SK-N-MC (cell line): ENCODE data around the gene OR2A25.
"Not testable (repeated sequence)": the region's sequence is repeated elsewhere in the genome, so short reads cannot be mapped to it uniquely, and the experiment has no call there.

Experiments used
- DNase-seq: peaks from one replicate; pipeline ENCODE4 v3.0.0-alpha.2; 2011; ENCODE audit warnings: low read depth, low spot score
- H3K27ac ChIP-seq: fragments of 200-600 bp; sonication (generic); 2 replicates; pipeline ENCODE4 v1.5.1; 2016; ENCODE audit warnings: mixed run types
- H3K36me3 ChIP-seq: fragments of 200-600 bp; sonication (generic); 2 replicates; pipeline ENCODE4 v1.6.1; 2017; ENCODE audit warnings: antibody characterized with exemption, low read length, mixed read lengths; ENCODE audit not compliant: insufficient read depth
- H3K4me3 ChIP-seq: fragments of 200-600 bp; sonication (generic); 2 replicates; pipeline ENCODE4 v1.5.1; 2016
- H3K9ac ChIP-seq: fragments of 200-600 bp; sonication (generic); 2 replicates; pipeline ENCODE4 v1.8.0; 2017; ENCODE audit warnings: mixed run types, mixed read lengths; ENCODE audit not compliant: insufficient read length
- H3K9me3 ChIP-seq: fragments of 200-600 bp; sonication (generic); 2 replicates; pipeline ENCODE4 v1.6.1; 2017; ENCODE audit warnings: low read depth, mild to moderate bottlenecking, antibody characterized with exemption, low read length, moderate library complexity, mixed read lengths
- EZH2 ChIP-seq: fragments of 200-600 bp; sonication (generic); IDR thresholded peaks from one replicate; pipeline ENCODE4 v1.6.1; 2017; ENCODE audit warnings: antibody characterized with exemption
- FOXP2 ChIP-seq: optimal IDR thresholded peaks from 2 replicates; pipeline ENCODE3; 2011; ENCODE audit warnings: mild to moderate bottlenecking, moderate library complexity; ENCODE audit not compliant: insufficient read depth; ENCODE audit errors: extremely low read length, control extremely low read depth
- POLR2AphosphoS5 ChIP-seq: IDR thresholded peaks from 2 replicates; pipeline ENCODE4 v1.6.1; 2012; ENCODE audit warnings: mild to moderate bottlenecking, low read depth, low read length, borderline replicate concordance

The OR2A25 gene

DNA sequence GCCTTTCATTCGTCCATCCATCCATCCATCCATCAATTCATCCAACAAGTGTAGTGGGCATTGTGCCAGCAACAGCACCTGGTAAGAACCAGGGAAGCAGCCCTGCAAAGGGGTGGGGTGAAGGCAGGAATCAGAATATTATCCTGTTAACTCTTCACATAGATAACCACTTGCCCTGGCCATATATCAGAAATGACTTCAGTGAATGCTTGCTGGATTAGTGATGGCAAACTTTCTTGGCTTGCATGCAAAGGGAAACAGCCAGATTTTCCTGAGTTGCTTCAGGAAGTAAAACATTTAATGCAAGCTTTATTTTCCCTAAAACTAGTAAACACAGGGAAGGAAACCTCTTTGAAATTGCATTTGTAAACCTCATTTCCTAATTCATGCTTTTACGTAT is 20.1 kb upstream of the OR2A25 start:
- H3K9me3 ChIP-seq: no peaks in the 10 kb centered on the region
- TF ChIP-seq POLR2AphosphoS5 (no peak), EZH2 (no peak), FOXP2 (no peak)
- H3K36me3 ChIP-seq: no peaks in the 10 kb centered on the region
- H3K9ac ChIP-seq: no peak overlapping the region
- DNase-seq: no peak
- no peak overlapping the region for H3K27ac ChIP-seq
- H3K4me3 ChIP-seq: no peak overlapping the region

- H3K9ac ChIP-seq: no peak overlapping the region
- DNase-seq: no peak
- TF ChIP-seq FOXP2: no peak
- no peak for TF ChIP-seq POLR2AphosphoS5
- TF ChIP-seq EZH2: no peak
- no peaks in the 10 kb centered on the region for H3K9me3 ChIP-seq
- H3K27ac ChIP-seq: no peak overlapping the region
- no peak overlapping the region for H3K4me3 ChIP-seq
- no peaks in the 10 kb centered on the region for H3K36me3 ChIP-seq
Measured at GRCh38 chr7:144050093-144050492, 19.5 kb upstream of the OR2A25 start.

DNA sequence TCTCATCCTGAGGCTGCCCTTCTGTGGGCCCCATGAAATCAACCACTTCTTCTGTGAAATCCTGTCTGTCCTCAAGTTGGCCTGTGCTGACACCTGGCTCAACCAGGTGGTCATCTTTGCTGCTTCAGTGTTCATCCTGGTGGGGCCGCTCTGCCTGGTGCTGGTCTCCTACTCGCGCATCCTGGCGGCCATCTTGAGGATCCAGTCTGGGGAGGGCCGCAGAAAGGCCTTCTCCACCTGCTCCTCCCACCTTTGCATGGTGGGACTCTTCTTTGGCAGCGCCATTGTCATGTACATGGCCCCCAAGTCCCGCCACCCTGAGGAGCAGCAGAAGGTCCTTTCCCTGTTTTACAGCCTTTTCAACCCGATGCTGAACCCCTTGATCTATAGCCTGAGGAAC is 18.7 kb upstream of the OR2A25 start:
- DNase-seq: not testable (repeated sequence)

DNA sequence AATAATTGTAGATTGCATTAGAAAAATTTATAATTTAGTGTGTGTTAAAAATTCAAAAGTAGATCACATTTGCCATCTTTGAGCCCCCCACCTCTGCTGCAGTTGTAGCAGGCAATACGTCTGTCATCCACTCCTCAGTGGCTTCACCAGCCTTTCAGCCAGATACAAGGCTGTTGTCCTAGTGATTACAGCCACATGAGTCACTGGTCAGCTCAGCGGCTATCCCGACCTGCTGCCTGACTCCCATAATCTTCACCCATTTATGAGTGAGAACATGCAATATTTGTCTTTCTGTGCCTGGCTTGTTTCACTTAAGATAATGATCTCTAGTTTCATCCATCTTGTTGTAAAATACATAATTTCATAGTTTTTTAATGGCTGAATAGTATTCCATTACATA is 11.7 kb upstream of the OR2A25 start:
- H3K27ac ChIP-seq: no peak overlapping the region
- no peaks in the 10 kb centered on the region for H3K9me3 ChIP-seq
- H3K4me3 ChIP-seq: no peak overlapping the region
- TF ChIP-seq FOXP2: no peak
- DNase-seq: no peak
- no peak overlapping the region for H3K9ac ChIP-seq
- H3K36me3 ChIP-seq: no peaks in the 10 kb centered on the region

More for the DNA sequence above, 18.7 kb upstream of the OR2A25 start:
- not testable (repeated sequence) for H3K9me3 ChIP-seq, H3K36me3 ChIP-seq, H3K27ac ChIP-seq, H3K9ac ChIP-seq, H3K4me3 ChIP-seq

DNA sequence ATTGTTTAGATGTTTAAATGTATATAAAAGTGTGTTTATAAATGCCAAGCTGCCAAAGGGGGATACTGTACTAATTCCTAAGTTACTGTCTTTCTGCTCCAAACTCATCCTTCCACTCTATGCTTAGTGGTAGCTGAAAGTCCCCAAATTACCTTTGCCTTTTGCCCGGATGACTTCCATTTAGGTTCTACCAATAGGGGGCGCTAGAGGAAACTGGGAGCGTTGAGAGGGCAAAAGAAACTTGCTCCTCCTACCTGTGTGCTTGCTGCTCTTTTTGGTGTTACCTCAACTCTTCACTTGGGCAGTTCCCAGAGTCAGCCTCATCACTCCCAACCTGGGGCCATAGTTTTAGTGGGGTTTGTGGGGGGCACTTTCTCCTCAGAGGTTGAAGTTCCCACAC is 5.9 kb upstream of the OR2A25 start:
- no peak for DNase-seq
- H3K9me3 ChIP-seq: no peaks in the 10 kb centered on the region
- no peak overlapping the region for H3K4me3 ChIP-seq
- H3K27ac ChIP-seq: no peak overlapping the region
- no peak overlapping the region for H3K9ac ChIP-seq
- TF ChIP-seq POLR2AphosphoS5 (no peak), EZH2 (no peak), FOXP2 (no peak)
- H3K36me3 ChIP-seq: no peaks in the 10 kb centered on the region

DNA sequence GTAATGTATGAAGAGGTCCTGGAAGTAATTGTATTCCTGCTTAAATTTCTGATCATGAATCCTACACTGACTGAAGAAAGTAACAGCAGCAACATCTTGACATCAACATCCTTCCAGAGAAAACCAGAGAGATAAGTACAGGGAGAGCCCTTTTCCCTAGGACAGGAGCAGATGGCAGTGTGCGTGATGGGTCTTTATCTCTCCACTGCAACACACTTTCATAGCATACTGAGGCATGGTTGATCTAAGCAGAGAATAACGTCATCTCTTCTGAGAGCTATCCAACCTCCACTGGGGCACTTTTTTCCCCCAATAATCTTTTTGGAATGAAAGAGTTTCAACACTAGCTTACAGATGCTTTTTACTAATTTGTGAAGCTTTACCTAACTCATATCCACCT is 342 bp downstream of the OR2A25 start:
- Histone ChIP-seq H3K36me3 (no peaks in the 10 kb centered on the region), H3K9ac (no peak overlapping the region), H3K27ac (no peak overlapping the region), H3K9me3 (no peaks in the 10 kb centered on the region), H3K4me3 (no peak overlapping the region)
- no peak for DNase-seq
- TF ChIP-seq FOXP2: no peak
- no peak for TF ChIP-seq EZH2
- no peak for TF ChIP-seq POLR2AphosphoS5

GRCh38 chr7:144074374-144074773 is 4.8 kb downstream of the OR2A25 start:
- Histone ChIP-seq H3K9me3 (no peaks in the 10 kb centered on the region), H3K27ac (no peak overlapping the region), H3K36me3 (no peaks in the 10 kb centered on the region), H3K4me3 (no peak overlapping the region), H3K9ac (no peak overlapping the region)
- no peak for DNase-seq
- TF ChIP-seq EZH2: no peak
- no peak for TF ChIP-seq FOXP2
- no peak for TF ChIP-seq POLR2AphosphoS5

DNA sequence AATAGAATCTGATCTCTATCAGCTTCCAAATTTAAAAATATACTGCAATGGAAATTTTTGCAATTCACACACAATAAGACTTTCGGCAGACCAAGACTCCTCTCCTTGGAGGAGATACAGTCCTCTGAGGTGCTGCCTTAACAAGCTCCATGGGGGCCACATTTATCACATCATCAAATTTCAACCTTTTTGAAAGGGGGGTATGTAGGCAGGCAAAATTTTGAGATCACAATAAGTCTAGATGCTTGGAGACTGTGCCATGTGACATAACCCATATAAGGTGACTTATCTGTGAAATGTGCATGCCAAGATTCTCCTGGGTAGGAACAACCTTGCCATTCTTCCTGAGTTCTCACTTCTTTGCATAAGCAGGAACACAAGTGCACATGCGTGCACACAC is 16.4 kb downstream of the OR2A25 start, which contains the start of gene OR2A12:
Gene OR2A12 (plus strand): TSS at position 301 of the 400 bp plus-strand sequence. CDS start 8,830 bp downstream, outside the sequence.
- DNase-seq: no peak
- TF ChIP-seq FOXP2: no peak
- TF ChIP-seq EZH2: no peak
- no peak for TF ChIP-seq POLR2AphosphoS5
- Histone ChIP-seq H3K36me3 (no peaks in the 10 kb centered on the region), H3K4me3 (no peak within 1 kb of the TSS), H3K9me3 (no peaks in the 10 kb centered on the region), H3K27ac (no peak within 1 kb of the TSS), H3K9ac (no peak within 1 kb of the TSS)

GRCh38 chr7:144086730-144087129 is 17.1 kb downstream of the OR2A25 start:
- H3K27ac ChIP-seq: no peak overlapping the region
- H3K36me3 ChIP-seq: no peaks in the 10 kb centered on the region
- no peak overlapping the region for H3K4me3 ChIP-seq
- H3K9me3 ChIP-seq: no peaks in the 10 kb centered on the region
- DNase-seq: no peak
- no peak for TF ChIP-seq POLR2AphosphoS5
- TF ChIP-seq FOXP2: no peak
- no peak for TF ChIP-seq EZH2
- no peak overlapping the region for H3K9ac ChIP-seq
